NCI-H2107 (cell line): ENCODE results near the gene ABCB8.
"Not testable (repeated sequence)": the region's sequence is repeated elsewhere in the genome, so short reads cannot be mapped to it uniquely, and the experiment has no call there.

Experiments
- DNase-seq: peaks from one replicate; lab custom pipeline; 2025; lab: John Stamatoyannopoulos, UW

ABCB8 gene

DNA sequence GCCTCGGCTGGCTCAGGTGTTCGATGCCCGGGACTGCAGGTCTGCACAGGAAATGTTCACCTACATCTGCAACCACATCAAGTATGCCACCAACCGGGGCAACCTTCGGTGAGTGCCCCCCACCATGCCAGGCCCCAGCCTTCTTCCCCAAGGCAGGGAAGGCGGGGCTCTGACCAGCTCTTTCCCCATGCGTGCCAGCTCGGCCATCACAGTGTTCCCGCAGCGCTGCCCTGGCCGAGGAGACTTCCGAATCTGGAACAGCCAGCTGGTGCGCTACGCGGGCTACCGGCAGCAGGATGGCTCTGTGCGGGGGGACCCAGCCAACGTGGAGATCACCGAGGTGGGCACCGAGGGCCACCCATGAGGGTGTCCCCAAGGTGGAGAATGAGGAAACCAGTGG lies 29.9 kb upstream of the ABCB8 start:
- DNase-seq, result no peak

- no peak for DNase-seq
Measured at GRCh38 chr7:150999001-150999400, 29.2 kb upstream of the ABCB8 start.

- DNase-seq, result no peak
Measured at GRCh38 chr7:150999497-151000230, 28.6 kb upstream of the ABCB8 start.

GRCh38 chr7:151000897-151001495 lies 27.3 kb upstream of the ABCB8 start:
- DNase-seq, result no peak

GRCh38 chr7:151001546-151001945 lies 26.7 kb upstream of the ABCB8 start:
- no peak for DNase-seq

DNA sequence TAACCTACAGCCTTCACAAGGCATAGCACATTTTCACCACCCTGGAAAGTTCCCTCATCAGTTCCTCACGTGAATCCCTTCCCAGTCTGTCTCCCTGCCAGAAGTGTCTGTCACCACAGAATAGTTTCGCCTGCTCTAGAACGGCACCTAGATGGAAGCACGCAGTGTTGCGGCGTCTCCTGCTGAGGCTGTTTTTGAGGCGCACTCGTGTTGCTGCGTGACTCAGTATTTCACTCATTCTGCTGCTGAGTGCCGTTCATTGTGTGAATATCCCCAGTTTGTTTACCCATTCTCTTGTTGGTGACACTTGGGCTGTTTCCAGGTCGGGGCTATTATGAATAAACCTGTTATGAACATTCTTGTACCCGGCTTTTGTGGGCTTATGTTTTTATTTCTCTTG lies 24.7 kb upstream of the ABCB8 start:
- no peak for DNase-seq

DNA sequence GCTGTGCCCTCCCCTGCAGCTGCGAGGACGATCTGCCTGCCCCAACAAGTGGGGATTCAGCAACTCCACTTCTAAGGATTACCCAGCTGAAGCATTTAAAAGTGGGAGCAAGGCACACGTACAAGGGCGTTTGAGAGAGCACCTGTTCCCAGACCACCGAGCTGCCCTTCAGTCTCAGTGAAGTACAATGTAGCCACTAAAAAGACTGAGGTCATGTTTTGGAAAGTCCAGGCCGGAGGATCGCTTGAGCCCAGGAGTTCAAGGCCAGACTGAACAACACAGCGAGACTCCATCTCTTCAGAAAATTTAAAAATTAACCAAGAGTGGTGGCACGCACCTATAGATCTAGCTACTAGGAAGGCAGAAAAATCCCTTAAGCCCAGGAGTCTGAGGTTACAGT lies 22.7 kb upstream of the ABCB8 start:
- DNase-seq, result no peak

GRCh38 chr7:151006590-151007300 lies 21.5 kb upstream of the ABCB8 start:
- DNase-seq, result no peak

GRCh38 chr7:151007469-151007898 lies 20.8 kb upstream of the ABCB8 start:
- DNase-seq, result no peak

DNA sequence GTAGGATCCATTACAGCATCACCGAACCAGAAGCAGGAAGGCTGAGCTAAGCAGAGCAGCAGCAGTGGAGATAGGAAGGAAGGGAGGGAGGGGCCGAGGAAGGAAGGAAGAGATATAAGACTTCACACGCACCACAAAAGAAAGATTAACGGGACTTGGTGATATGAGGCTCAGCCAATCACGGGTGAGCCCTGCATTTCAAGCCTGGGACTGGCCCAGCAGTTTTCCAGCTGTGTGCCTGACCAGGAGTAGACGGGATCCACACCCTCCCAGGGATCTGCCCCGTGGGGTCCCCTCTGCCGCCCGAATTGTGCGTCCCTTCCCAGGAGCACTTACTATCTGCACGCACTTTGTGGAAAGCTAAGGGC lies 20.1 kb upstream of the ABCB8 start:
- DNase-seq, result no peak

- DNase-seq, result no peak
Measured at GRCh38 chr7:151008511-151009323, 19.5 kb upstream of the ABCB8 start.

DNA sequence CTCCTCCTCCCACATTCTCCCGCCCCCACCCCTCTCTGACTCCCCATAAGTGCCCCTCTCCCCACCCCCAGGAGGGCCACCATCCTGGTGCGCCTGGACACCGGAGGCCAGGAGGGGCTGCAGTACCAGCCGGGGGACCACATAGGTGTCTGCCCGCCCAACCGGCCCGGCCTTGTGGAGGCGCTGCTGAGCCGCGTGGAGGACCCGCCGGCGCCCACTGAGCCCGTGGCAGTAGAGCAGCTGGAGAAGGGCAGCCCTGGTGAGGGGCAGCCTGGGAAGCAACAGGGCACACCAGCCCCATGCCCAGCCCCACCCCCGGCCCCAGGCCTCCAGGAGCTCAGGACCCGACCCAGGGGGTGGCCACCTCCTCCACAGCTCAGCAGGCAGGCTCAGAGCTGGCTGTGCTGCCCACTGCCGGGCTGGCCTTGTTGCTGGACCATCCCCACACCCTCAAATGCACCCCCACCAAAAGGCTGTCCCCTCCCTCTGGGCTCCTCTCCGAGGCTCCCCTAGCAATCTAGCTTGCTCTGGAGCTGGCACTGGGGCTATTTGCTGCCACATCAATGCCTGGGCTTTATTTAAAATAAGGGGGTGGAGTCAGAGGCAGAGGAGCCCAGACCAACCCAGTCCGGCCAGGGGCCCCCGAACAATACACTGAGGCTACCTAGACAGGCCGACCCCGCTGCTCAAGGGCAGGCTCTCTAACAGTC lies 18.8 kb upstream of the ABCB8 start:
- DNase-seq, result no peak

DNA sequence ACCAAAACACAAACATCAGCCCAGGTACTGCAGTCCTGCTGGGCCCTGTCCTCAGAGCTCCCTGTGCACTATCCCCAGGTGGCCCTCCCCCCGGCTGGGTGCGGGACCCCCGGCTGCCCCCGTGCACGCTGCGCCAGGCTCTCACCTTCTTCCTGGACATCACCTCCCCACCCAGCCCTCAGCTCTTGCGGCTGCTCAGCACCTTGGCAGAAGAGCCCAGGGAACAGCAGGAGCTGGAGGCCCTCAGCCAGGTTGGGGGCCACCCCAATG lies 18.3 kb upstream of the ABCB8 start:
- DNase-seq, result no peak

DNA sequence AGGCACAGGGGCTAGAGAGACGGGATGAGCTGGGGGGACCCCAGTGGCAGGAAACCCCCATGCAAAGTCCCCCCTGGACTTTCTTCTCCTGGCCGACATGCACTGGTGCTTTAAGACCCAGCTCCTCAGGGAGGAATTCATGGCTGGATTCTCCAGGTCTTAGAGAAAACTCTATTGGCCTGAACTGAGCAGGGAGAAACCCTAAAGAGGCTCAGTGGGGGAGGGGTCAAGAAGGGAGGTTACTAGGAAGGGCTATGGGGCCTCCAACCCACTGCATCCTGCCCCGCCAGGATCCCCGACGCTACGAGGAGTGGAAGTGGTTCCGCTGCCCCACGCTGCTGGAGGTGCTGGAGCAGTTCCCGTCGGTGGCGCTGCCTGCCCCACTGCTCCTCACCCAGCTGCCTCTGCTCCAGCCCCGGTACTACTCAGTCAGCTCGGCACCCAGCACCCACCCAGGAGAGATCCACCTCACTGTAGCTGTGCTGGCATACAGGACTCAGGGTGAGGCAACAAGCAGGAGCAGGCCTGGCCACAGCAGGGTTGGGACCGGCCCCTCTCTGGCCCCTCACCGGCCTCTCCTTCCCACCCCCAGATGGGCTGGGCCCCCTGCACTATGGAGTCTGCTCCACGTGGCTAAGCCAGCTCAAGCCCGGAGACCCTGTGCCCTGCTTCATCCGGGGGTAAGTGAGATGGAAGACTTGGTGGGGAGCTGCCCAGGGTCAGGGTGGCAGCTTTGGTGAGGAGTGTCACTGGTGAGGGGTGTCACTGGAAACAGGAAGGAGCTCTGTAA lies 17.7 kb upstream of the ABCB8 start:
- no peak for DNase-seq

DNA sequence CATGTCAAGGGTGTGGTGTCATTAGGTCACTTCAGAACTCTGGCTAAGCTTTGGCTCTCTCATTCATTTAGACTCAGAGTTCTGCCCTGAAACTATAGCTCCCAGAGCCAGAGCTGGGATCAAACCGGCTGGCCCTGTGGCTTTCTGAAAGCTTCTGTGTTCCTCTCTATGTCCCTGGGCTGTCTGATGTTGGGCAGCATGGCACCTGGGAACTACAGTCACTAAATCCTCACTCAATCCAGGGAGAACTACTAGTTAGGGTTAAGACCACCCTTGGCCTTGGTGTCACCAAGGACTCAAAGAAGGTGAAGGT lies 17.2 kb upstream of the ABCB8 start:
- no peak for DNase-seq

DNA sequence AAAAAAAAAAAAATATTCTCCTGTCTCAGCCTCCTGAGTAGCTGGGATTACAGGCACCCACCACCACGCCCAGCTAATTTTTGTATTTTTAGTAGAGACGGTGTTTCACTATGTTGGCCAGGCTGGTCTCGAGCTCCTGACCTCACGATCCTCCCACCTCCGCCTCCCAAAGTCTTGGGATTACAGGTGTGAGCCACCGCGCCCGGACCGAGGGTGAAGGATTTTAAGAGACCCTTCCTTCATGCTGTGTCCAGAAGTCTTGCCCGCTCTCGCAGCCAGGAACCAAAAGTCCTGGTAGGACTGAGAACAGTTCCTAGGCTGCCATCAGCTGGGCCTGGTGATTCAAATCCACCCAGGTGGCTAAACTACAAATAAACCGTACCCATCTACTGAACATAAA lies 16.6 kb upstream of the ABCB8 start:
- DNase-seq, result not testable (repeated sequence)

- DNase-seq, result no peak
Measured at GRCh38 chr7:151012031-151012692, 16.1 kb upstream of the ABCB8 start.

GRCh38 chr7:151012911-151013347 lies 15.3 kb upstream of the ABCB8 start:
- DNase-seq, result no peak

DNA sequence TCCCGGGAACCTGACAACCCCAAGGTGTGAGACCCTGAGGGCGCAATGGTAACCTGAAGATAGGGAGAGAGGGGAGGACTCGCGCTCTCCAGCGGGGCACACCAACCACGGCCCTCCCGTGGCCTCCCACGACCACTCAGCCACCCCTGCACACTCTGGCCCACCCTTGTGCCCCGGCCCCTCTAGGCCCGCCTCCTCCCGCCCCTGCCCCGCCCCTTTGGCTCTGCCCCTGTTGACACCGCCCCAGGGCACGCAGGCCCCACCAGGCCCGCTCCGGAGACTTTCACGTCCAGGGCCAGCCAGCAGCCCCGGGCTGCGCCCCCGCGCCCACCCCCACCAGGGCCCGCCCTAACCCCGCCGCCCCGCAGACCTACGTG lies 14.9 kb upstream of the ABCB8 start:
- no peak for DNase-seq

- no peak for DNase-seq
Measured at GRCh38 chr7:151013733-151014497, 14.3 kb upstream of the ABCB8 start.
